NOMO-1 treated with dmso at 0.1 percent for 144 hours (cell line): ENCODE results near the gene SHLD2.
"Not testable (repeated sequence)": the region's sequence is repeated elsewhere in the genome, so short reads cannot be mapped to it uniquely, and the experiment has no call there.

Experiments used
- DNase-seq: peaks from one replicate; lab custom pipeline; 2025; ENCODE audit not compliant: unreplicated experiment; lab: John Stamatoyannopoulos, UW

Gene SHLD2

GRCh38 chr10:87137478-87137877 is 42.5 kb downstream of the SHLD2 start:
- not testable (repeated sequence) for DNase-seq

GRCh38 chr10:87142230-87143108 is 47.5 kb downstream of the SHLD2 start:
- not testable (repeated sequence) for DNase-seq

- DNase-seq: not testable (repeated sequence)
Observed at GRCh38 chr10:87143109-87143418, 48.1 kb downstream of the SHLD2 start.

GRCh38 chr10:87145598-87145997 is 50.6 kb downstream of the SHLD2 start:
- DNase-seq: not testable (repeated sequence)

GRCh38 chr10:87149020-87149609 is 54.1 kb downstream of the SHLD2 start:
- DNase-seq: not testable (repeated sequence)

- not testable (repeated sequence) for DNase-seq
Observed at GRCh38 chr10:87151516-87151915, 56.5 kb downstream of the SHLD2 start.

- not testable (repeated sequence) for DNase-seq
Observed at GRCh38 chr10:87156841-87157240, 61.8 kb downstream of the SHLD2 start.

- not testable (repeated sequence) for DNase-seq
Observed at GRCh38 chr10:87157821-87158220, 62.8 kb downstream of the SHLD2 start.

- DNase-seq: not testable (repeated sequence)
Observed at GRCh38 chr10:87162703-87163293, 67.8 kb downstream of the SHLD2 start.

- DNase-seq: not testable (repeated sequence)
Observed at GRCh38 chr10:87163414-87163813, 68.4 kb downstream of the SHLD2 start.

- DNase-seq: not testable (repeated sequence)
Observed at GRCh38 chr10:87169857-87170256, 74.9 kb downstream of the SHLD2 start.

- DNase-seq: not testable (repeated sequence)
Observed at GRCh38 chr10:87170705-87171104, 75.7 kb downstream of the SHLD2 start.

- not testable (repeated sequence) for DNase-seq
Observed at GRCh38 chr10:87171670-87172069, 76.7 kb downstream of the SHLD2 start.

GRCh38 chr10:87172178-87172577 is 77.2 kb downstream of the SHLD2 start:
- DNase-seq: not testable (repeated sequence)

- DNase-seq: not testable (repeated sequence)
Observed at GRCh38 chr10:87177587-87177986, 82.6 kb downstream of the SHLD2 start.

- peak; percentile 62 for DNase-seq
Observed at GRCh38 chr10:87184421-87184820, 89.4 kb downstream of the SHLD2 start.

GRCh38 chr10:87186016-87186415 is 91.0 kb downstream of the SHLD2 start:
- not testable (repeated sequence) for DNase-seq

GRCh38 chr10:87187573-87187972 is 92.6 kb downstream of the SHLD2 start:
- DNase-seq: not testable (repeated sequence)

GRCh38 chr10:87191841-87192240 is 96.8 kb downstream of the SHLD2 start:
- not testable (repeated sequence) for DNase-seq

- peak; percentile 19 for DNase-seq
Observed at GRCh38 chr10:87200924-87201323, 105.9 kb downstream of the SHLD2 start.

GRCh38 chr10:87204801-87205200 is 109.8 kb downstream of the SHLD2 start:
- DNase-seq: not testable (repeated sequence)

GRCh38 chr10:87206922-87207321 is 111.9 kb downstream of the SHLD2 start:
- not testable (repeated sequence) for DNase-seq
